ENCODE measurements around the gene C14orf180. TPM values are rescaled to one million over a fixed set of nuclear protein-coding genes. Genes with fewer than 3 reads are reported as not detected.

C14orf180 gene
- total and polyA plus RNA-seq, 10 of the 15 experiments (the other 5 are each of a cell fraction or from before 2014, with no cell fraction given) = not detected

DNA sequence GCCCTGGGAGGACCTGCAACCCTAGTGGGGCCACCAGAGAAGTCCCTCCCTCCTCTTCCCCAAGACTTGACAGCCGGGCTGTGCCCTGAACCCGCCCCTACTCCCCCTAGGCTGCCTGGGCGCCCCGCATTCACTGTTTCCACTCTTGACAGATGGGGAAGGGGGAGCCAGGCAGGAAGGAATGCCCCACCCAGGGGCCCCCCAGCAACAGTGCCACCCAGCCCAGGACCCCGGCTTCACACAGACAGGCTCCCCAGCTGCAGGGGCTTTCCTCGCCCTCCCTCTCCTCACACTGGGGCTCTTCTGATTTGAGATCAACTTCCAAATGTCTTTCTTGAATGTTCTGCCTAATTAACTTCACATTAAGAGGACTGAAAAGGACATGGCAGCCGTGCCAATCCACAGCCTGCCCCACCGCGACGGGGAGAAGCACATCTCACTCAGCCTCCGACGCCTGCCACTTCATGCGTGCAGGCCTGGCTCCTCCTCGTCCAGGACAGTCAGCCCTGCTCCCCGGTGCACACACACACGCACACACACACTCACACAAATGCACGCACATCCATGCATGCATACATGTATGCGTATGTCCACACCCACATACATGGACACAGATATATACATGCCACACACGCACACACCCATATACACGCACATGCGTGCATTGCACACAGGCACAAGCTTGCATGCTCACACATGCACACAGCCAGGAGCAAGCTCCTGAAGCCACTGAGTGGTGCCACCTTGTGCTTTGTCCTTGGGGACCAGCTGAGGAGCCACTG, 19.6 kb upstream of the C14orf180 start:
- Histone ChIP-seq H3K36me3 (ENCODE audit: control insufficient read depth in 2 of 2, insufficient read depth in 2 of 2, low read length in 1 of 2) (no peaks in the 10 kb centered on the region), H3K4me3 (no peak overlapping the region), H3K9ac (ENCODE audit: control insufficient read depth, insufficient read depth, low read length) (no peak overlapping the region), H3K9me3 (replicated peaks; ENCODE audit: control insufficient read depth, insufficient read depth, low read length) (no peaks in the 10 kb centered on the region), H3K27ac (ENCODE audit: control insufficient read depth, insufficient read depth) (no peak overlapping the region), H3K79me2 (ENCODE audit: control insufficient read depth, insufficient read depth, low read length) (no peaks in the 10 kb centered on the region), H3K27me3 (replicated peaks in 1 of 2; ENCODE audit: control insufficient read depth in 2 of 2, insufficient read depth in 2 of 2, low read length in 1 of 2) (peaks cover 0 to 2% of the 10 kb centered on the region in 2 experiments; a peak in 1 of 4 replicates), H3K4me1 (ENCODE audit: control insufficient read depth, insufficient read depth, low read length) (no peaks in the 10 kb centered on the region), H4K20me1 (ENCODE audit: control insufficient read depth, insufficient read depth) (no peaks in the 10 kb centered on the region), H3K4me2 (ENCODE audit: control insufficient read depth, insufficient read depth) (no peak overlapping the region), H2AFZ (ENCODE audit: control insufficient read depth, low read depth, low read length) (no peak overlapping the region)
- WGBS (ENCODE audit: insufficient coverage, insufficient replicate concordance, low lambda C conversion rate, missing lambda C conversion rate) = 44% methylated on average over 20 of the region's 21 CpGs
- in situ Hi-C loops (cut with MboI) = loop anchor here (5.0 kb wide), 2 partner anchors 418 to 483 kb away; no protein-coding TSS in a partner anchor
- ChIA-PET POLR2A (no interaction called here), CTCF (no interaction called here), RAD21 (ENCODE audit: unreplicated experiment) (no interaction called here), SMC1A (ENCODE audit: uncharacterized antibody, unreplicated experiment) (interaction anchor here (0.5 kb wide), 1 partner anchor 20 kb away, joined by 3 read pairs; no protein-coding TSS in a partner anchor)
- FAIRE-seq (no peak), DNase-seq (ENCODE audit: low read depth, low spot score) (no peak), ATAC-seq (no peak)
- TF ChIP-seq ASH2L (IDR thresholded peaks at IDR 0.05; ENCODE audit: borderline replicate concordance, low read depth) (no peak), EED (IDR thresholded peaks at IDR 0.05; ENCODE audit: low read depth) (no peak), TCF12 (IDR thresholded peaks at IDR 0.05; ENCODE audit: low read depth, low read length) (no peak)
- TF ChIP-seq, protein P1, sequence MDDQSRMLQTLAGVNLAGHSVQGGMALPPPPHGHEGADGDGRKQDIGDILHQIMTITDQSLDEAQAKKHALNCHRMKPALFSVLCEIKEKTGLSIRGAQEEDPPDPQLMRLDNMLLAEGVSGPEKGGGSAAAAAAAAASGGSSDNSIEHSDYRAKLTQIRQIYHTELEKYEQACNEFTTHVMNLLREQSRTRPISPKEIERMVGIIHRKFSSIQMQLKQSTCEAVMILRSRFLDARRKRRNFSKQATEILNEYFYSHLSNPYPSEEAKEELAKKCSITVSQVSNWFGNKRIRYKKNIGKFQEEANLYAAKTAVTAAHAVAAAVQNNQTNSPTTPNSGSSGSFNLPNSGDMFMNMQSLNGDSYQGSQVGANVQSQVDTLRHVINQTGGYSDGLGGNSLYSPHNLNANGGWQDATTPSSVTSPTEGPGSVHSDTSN (IDR thresholded peaks at IDR 0.05; ENCODE audit: insufficient replicate concordance, low read depth, low read length) = no peak
- TF ChIP-seq, protein P2, sequence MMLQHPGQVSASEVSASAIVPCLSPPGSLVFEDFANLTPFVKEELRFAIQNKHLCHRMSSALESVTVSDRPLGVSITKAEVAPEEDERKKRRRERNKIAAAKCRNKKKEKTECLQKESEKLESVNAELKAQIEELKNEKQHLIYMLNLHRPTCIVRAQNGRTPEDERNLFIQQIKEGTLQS (IDR thresholded peaks at IDR 0.05; ENCODE audit: borderline replicate concordance, extremely low read depth, low read depth, low read length) = no peak
- TF ChIP-seq, protein P3, sequence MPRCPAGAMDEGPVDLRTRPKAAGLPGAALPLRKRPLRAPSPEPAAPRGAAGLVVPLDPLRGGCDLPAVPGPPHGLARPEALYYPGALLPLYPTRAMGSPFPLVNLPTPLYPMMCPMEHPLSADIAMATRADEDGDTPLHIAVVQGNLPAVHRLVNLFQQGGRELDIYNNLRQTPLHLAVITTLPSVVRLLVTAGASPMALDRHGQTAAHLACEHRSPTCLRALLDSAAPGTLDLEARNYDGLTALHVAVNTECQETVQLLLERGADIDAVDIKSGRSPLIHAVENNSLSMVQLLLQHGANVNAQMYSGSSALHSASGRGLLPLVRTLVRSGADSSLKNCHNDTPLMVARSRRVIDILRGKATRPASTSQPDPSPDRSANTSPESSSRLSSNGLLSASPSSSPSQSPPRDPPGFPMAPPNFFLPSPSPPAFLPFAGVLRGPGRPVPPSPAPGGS (IDR thresholded peaks at IDR 0.05; ENCODE audit: borderline replicate concordance, insufficient read depth, low read depth, low read length, poor library complexity, severe bottlenecking) = peak; percentile 26
- TF ChIP-seq, protein P4, sequence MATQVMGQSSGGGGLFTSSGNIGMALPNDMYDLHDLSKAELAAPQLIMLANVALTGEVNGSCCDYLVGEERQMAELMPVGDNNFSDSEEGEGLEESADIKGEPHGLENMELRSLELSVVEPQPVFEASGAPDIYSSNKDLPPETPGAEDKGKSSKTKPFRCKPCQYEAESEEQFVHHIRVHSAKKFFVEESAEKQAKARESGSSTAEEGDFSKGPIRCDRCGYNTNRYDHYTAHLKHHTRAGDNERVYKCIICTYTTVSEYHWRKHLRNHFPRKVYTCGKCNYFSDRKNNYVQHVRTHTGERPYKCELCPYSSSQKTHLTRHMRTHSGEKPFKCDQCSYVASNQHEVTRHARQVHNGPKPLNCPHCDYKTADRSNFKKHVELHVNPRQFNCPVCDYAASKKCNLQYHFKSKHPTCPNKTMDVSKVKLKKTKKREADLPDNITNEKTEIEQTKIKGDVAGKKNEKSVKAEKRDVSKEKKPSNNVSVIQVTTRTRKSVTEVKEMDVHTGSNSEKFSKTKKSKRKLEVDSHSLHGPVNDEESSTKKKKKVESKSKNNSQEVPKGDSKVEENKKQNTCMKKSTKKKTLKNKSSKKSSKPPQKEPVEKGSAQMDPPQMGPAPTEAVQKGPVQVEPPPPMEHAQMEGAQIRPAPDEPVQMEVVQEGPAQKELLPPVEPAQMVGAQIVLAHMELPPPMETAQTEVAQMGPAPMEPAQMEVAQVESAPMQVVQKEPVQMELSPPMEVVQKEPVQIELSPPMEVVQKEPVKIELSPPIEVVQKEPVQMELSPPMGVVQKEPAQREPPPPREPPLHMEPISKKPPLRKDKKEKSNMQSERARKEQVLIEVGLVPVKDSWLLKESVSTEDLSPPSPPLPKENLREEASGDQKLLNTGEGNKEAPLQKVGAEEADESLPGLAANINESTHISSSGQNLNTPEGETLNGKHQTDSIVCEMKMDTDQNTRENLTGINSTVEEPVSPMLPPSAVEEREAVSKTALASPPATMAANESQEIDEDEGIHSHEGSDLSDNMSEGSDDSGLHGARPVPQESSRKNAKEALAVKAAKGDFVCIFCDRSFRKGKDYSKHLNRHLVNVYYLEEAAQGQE (IDR thresholded peaks at IDR 0.05; ENCODE audit: low read depth, low read length) = no peak
- TF ChIP-seq, protein P5, sequence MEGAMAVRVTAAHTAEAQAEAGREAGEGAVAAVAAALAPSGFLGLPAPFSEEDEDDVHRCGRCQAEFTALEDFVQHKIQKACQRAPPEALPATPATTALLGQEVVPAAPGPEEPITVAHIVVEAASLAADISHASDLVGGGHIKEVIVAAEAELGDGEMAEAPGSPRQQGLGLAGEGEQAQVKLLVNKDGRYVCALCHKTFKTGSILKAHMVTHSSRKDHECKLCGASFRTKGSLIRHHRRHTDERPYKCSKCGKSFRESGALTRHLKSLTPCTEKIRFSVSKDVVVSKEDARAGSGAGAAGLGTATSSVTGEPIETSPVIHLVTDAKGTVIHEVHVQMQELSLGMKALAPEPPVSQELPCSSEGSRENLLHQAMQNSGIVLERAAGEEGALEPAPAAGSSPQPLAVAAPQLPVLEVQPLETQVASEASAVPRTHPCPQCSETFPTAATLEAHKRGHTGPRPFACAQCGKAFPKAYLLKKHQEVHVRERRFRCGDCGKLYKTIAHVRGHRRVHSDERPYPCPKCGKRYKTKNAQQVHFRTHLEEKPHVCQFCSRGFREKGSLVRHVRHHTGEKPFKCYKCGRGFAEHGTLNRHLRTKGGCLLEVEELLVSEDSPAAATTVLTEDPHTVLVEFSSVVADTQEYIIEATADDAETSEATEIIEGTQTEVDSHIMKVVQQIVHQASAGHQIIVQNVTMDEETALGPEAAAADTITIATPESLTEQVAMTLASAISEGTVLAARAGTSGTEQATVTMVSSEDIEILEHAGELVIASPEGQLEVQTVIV (IDR thresholded peaks at IDR 0.05; ENCODE audit: borderline replicate concordance, partially characterized antibody) = no peak
- no TSS peak for BruUV-seq (replicated peaks)
- intact Hi-C loops (cut with micrococcal nuclease; ENCODE audit: unreplicated experiment) = no loop called here

All from GM12878 (cell line).